GM18868 (cell line): Measurements from ENCODE around the gene CRYBG1.

Experiments used
- ATAC-seq: cut with Tn5 transposase; IDR thresholded peaks from one replicate; pipeline ENCODE4 v1.9.1; 2021; ENCODE audit warnings: mild to moderate bottlenecking, moderate library complexity; ENCODE audit not compliant: unreplicated experiment

Gene CRYBG1

GRCh38 chr6:106458021-106458986, 97.8 kb downstream of the CRYBG1 start:
- ATAC-seq = no peak

GRCh38 chr6:106460481-106460880, 100.0 kb downstream of the CRYBG1 start:
- no peak for ATAC-seq

- ATAC-seq = no peak
Measured at GRCh38 chr6:106461084-106461483, 100.6 kb downstream of the CRYBG1 start.

- ATAC-seq = no peak
Measured at GRCh38 chr6:106462923-106463557, 102.5 kb downstream of the CRYBG1 start.

GRCh38 chr6:106466211-106466610, 105.7 kb downstream of the CRYBG1 start:
- ATAC-seq = no peak

- no peak for ATAC-seq
Measured at GRCh38 chr6:106468935-106469334, 108.4 kb downstream of the CRYBG1 start.

- no peak for ATAC-seq
Measured at GRCh38 chr6:106469882-106470281, 109.4 kb downstream of the CRYBG1 start.

- no peak for ATAC-seq
Measured at GRCh38 chr6:106470316-106470715, 109.8 kb downstream of the CRYBG1 start.

- ATAC-seq = no peak
Measured at GRCh38 chr6:106470811-106471210, 110.3 kb downstream of the CRYBG1 start.

GRCh38 chr6:106473812-106474211, 113.3 kb downstream of the CRYBG1 start:
- ATAC-seq = no peak

- no peak for ATAC-seq
Measured at GRCh38 chr6:106474466-106474865, 113.9 kb downstream of the CRYBG1 start.

- no peak for ATAC-seq
Measured at GRCh38 chr6:106475284-106475683, 114.8 kb downstream of the CRYBG1 start.

GRCh38 chr6:106476331-106477105, 116.0 kb downstream of the CRYBG1 start:
- ATAC-seq = no peak

- no peak for ATAC-seq
Measured at GRCh38 chr6:106477146-106477545, 116.6 kb downstream of the CRYBG1 start.

- no peak for ATAC-seq
Measured at GRCh38 chr6:106477790-106478189, 117.3 kb downstream of the CRYBG1 start.

GRCh38 chr6:106486236-106486635, 125.7 kb downstream of the CRYBG1 start:
- no peak for ATAC-seq

GRCh38 chr6:106488494-106489370, 128.2 kb downstream of the CRYBG1 start:
- ATAC-seq = no peak

- ATAC-seq = no peak
Measured at GRCh38 chr6:106490030-106490429, 129.5 kb downstream of the CRYBG1 start.

GRCh38 chr6:106490436-106490835, 129.9 kb downstream of the CRYBG1 start:
- ATAC-seq = no peak

- no peak for ATAC-seq
Measured at GRCh38 chr6:106490974-106491373, 130.5 kb downstream of the CRYBG1 start.
